Measurements from ENCODE around the gene PERP.

DNA sequence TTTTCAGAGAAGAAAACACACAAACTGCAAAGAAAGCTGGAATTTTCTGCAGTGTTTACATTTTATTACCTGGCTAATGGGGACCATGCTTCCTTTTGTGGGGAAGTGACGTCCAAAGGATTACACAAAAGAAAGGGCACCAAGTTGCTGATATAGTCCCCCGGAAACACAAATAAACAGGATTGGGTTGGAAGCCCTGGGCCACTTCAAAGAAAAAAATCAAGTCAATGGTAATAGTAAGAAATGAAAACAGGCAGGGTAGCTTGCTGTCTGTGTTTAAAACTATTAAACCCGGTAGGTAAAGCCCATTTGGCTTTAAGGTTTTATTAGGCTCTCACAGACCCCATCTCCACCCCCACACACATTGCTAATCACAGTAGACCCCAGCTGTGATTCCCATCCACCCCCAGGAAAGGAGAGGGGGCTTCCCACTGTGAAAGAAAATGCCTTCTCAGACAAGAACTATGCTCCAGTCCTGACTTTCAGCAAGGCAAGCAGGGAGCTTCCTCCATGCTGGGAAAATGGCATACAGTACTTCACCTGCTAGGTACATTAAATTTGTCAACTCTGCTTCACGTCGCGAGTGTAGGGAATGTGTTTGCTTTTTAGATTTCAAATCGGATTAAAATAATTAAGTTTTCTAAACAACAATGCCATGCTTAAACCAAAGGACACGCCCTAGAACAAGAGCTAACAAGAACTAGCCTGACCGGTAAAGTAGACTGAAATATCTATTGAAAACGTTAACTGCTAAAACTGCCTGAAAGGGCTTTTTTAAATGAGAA is 1.1 kb downstream of the PERP start:
- TF ChIP-seq EZH2phosphoT487 (conservative IDR thresholded peaks at IDR 0.05; ENCODE audit: low read length): no peak
- TF ChIP-seq, protein P1, sequence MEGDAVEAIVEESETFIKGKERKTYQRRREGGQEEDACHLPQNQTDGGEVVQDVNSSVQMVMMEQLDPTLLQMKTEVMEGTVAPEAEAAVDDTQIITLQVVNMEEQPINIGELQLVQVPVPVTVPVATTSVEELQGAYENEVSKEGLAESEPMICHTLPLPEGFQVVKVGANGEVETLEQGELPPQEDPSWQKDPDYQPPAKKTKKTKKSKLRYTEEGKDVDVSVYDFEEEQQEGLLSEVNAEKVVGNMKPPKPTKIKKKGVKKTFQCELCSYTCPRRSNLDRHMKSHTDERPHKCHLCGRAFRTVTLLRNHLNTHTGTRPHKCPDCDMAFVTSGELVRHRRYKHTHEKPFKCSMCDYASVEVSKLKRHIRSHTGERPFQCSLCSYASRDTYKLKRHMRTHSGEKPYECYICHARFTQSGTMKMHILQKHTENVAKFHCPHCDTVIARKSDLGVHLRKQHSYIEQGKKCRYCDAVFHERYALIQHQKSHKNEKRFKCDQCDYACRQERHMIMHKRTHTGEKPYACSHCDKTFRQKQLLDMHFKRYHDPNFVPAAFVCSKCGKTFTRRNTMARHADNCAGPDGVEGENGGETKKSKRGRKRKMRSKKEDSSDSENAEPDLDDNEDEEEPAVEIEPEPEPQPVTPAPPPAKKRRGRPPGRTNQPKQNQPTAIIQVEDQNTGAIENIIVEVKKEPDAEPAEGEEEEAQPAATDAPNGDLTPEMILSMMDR (IDR thresholded peaks at IDR 0.05; ENCODE audit: insufficient read depth, low read length, poor library complexity, severe bottlenecking): no peak

All from SU-DHL-6 (cell line).